Bone marrow (tissue), 2 donors: ENCODE data around the gene FARS2.

Experiments
- DNase-seq, 2 donors: peaks; one replicate each; lab custom pipeline; 2025; lab: John Stamatoyannopoulos, UW

Gene FARS2

DNA sequence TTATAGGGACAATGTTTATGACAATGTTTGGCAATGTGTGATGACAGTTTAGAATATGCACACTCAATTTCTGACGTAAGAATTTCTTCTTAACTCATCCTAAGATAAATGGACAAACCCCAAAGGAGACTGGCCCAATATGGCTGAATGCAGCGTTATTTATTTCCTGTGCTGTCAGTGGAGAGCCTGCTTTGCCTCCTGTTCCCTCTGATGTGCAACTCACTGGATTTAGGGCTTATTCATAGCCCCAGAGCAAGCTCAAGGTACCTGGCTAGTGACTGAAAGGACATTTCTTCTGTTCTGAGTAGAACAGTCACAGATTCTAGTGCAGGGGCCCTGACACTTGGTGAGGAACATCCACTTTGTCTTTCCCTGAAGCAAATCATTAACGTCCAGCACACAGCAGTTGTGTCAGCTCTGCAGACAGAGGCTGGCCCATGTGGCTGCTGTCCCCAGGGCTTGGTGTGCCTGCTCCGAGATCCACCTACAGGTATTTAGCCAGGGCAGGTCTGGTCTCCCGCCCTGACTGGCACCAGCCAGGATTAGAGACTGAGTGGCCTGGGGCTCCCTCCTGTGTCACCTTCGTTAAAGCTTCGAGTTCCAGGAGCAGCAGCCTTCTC is 64.8 kb downstream of the FARS2 start:
- DNase-seq: no peak

DNA sequence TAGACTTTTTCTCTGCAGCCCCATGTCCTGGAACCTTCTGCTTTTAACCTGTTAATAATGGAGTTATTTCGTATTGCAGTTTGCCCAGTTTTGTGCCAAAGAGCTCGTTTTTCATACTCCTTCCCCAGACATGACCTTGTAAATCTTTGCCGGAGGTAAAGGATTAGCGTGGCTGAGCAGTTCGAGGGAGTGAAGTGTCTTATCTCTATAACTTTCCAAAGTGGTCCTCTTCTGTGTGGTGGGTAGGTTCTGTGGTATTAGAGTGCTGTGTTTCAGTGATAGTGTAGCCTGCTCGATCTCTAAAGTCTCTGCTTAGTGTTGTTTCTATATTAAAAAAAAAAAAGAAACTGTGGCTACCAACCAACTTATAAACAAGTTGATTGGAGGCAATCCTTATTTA is 67.5 kb downstream of the FARS2 start:
- DNase-seq: no peak

DNA sequence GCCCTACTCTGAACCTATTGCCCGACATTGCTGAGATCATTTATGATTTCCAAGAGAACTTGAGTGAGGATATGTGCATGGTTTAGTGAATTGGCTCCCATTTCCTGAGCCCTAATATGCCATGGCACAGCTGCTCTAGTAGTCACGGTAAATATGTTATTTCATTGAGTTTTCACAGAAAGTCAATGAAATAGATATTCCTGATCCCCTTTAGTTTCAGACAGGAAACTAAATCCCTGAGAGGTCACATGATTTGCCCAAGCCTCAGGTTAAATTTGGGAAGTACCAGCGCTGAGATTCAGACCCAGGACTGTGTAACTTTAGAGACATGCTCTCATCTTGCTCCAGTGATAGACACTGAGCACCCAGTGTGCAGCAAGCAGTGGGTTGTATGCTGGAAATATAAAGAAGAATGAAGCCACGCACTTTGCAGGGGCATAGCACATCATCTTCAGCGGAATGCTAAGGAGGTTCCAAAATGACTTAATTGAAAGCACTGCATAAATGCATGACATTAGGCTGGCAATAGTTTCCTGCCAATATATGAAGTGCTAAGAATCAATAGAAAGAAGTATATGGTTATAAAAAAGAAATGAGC is 70.6 kb downstream of the FARS2 start:
- DNase-seq: no peak

DNA sequence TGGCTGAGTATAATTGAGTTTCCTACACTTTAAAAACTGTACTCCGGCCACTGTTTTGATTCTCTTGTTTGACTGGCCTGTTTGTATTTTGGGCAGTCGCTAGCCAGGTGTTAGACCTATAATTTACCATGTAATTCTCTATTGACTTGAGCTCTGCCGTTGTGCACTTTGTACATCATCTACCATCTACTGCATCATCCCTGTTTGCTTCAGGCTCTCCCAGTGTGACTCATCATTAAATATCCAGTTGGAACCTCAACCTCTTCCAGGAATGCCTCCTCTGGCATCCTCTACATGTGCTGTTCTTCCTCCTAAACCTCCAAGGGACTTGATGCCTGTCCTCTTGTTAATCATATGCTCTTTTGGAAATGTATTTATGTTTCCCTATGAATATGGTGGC is 72.3 kb downstream of the FARS2 start:
- DNase-seq: no peak

DNA sequence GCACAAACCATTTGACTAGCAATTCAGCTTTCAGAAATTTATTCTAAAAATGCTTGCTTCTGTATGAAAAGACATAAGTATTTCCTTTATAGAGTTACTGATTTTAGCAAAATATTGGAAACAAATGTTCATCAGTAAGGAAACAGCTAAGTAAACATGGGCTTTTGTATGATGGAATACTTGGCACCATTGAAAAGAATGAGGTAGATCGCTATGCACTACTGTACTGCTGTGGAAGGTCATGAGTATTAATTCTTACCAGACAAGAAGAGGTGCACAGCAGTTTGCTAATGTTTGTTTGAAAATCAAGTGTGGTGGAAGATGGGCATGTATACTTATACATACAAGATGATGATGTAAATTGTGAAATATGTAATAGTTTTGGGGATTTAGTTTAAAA is 73.0 kb downstream of the FARS2 start:
- no peak for DNase-seq

DNA sequence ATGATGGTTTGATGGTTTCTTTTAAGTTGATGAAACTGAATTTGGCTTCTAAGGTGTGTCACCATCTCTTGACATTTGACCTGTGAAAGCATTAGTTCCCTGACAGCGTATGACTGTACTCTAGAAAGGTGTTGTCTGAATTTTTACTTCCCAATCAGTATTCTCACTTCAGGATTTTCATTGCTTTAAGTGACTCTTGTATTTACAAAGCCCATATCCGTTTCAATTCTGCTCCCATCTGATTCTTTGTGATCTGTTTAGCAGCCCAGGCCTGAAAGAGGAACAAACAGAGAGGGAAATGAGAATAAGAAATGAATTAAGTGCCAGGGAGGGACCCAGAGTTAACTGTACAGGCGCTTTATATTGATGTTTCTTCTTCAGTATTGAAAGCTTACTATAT is 73.7 kb downstream of the FARS2 start:
- DNase-seq: no peak

DNA sequence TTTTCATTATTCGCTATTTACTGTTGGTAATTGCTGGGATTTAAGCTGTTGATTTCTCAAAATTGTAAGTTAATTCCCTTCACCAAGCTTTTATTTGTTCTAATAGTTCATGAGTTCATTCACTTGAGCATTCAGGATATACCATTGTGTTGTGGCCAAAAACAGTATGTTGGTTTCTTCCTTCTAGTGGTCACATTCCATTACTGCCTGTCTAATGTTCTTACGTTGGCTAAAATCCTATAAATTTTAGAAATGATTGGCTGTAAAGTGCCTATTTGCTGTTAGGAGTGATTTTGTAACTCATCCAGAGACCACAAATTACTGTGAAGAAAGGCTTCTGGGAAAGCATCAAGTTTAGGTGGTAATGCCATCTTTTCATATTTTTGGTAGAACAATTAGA is 76.3 kb downstream of the FARS2 start:
- DNase-seq: no peak

DNA sequence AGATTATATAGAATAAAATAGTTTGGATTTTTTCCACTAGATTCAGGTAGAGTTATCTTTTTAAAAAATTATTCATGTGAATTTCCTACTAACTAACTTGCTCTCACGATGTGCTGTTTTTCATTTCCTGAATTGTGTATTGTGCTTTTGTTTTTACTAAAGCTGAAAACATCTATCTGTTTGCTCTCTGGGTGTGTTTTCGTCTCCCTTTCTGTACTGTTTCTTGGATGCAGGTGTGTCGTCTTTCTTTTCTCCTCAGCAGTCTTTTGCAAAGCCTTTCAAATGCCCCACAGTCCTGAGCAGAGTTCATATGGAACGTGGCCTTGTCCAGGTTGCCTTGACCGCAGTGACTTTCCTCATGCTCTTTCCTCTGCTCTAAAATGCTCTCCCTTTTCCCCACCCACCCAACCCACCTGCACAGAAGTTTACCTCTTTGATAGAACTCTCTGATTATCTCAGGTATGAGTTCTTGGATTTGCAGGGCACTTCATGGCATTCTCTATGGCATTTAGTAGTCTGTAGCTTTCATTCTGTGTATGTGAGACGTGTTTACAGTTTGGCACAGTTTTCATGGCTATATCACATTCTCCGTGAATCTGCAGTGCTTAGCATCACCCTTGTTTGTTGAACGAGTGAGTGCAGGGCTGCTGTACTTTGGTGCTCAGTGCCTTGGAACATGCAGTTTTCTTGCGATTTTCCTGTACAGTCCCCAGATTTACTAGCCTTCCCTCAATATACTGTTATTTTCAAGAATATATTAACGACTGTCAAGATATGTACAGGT is 77.1 kb downstream of the FARS2 start:
- no peak for DNase-seq

DNA sequence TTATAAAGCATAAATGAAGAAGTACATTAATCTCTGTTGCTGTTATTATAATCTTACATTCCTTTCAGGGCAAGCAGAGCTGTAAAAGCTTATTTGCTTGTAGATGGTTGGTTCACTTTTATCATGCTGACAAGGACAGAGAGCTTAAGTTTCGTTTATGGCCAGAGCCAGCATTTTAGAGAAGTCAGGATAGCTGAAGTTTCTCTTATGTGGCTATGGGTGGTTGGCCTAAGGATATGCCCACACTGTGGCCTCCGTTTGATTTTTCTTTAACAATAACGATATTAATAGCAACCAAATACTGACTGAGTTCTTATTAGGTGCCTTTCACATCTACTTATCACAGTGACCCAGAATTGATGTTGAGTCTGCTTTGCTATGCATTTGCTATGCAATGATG is 78.5 kb downstream of the FARS2 start:
- no peak for DNase-seq

DNA sequence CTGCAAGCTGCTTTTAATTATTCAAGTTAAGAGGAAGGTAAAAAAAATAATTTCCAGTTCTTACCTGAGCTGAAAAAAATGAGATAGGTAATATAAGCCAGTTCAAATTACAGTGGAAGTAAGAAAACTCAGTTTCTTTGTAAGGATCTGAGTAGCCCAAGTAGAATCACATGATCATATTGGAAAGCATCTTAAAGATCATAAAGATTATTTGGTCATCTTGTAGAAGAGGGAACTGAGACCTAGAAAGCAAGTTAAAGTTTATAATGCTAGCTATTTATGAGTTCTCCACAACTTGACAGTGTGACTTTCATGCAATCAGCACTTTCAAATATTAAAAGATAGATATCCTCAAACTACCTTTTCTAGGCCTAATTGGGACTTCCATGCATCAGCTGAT is 80.5 kb downstream of the FARS2 start:
- DNase-seq: no peak

DNA sequence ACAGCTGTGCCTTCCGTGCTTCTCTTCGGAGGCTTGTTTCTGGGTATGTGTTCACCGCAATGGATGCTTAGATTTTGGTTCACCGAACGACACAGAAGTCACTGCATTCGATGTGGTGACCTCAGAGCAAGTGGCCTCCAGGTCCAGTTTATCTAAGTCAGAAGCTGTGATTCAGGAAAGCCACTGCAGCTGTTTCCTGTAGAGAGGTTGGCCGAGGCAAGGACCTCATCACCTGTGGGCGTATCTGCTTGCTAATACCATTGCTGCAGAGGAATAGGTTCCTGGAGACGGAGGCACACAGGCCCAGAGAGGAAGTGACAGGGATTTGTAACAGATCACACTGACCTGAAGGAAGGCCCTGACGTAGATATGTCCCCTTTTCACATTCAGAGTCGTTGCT is 82.7 kb downstream of the FARS2 start:
- DNase-seq: no peak

DNA sequence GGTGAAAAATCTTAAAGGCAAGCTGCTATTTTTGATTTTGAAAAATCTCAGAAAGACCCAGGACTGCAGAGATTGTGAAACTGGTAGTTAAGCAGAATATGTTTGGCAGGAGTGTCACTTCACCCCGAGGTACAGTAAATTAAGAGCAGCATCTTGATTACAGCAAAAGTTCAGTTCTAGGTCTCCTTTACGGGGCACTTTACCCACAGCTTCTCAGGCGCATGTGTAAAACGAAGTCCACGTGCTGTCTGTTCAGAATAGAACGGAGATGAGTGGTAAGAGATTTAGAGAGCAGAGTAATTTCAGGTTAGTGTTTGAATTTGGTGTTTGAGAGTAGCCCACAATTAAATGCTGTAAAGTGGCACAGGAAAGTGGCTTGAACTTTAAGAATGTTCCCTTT is 84.0 kb downstream of the FARS2 start:
- no peak for DNase-seq

DNA sequence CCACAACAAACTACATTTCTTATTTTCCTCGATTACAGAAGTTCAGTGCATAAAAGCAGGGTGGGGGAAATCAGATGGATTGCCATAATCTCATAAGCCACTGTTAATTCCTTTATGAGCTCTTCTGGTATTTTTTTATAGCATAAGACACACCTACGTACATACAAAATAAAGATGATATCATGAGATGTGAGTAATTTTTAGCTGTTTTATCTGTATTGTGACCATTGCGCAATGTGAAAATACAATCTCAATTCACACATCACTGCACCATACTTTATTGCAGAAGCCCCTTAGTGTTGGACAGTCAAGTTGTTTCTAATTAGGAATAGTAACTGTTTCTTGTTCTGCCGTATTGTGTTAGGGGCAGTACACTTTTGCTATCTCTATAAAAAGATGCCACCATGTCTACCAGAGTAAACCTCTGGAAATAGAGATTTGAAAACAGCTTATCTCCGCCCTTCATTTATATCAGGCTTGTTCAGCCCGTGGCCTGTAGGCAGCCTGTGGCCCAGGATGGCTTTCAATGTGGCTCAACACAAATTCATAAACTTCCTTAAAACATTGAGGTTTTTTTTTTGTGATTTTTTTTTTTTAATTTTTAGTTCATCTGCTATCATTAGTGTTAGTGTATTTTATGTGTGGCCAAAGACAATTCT is 90.4 kb downstream of the FARS2 start:
- no peak for DNase-seq

DNA sequence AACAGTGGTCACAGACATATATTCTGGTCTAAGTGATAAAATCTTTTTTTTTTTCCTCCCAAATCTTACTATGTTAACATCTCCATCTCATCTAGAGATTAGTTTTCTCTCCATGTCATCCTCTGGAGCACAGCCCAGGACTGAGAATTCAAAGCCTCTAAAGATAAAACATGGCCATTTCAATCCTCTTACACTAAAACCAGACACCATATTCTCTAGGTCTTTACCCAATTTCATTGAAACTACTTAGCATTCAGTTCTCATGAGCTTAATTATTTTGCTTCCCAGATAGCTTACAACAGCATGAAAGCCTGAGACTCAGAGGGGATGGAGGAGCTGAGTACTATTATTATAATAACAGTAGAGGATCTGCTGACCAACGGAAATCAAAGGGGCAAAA is 92.7 kb downstream of the FARS2 start:
- no peak for DNase-seq

DNA sequence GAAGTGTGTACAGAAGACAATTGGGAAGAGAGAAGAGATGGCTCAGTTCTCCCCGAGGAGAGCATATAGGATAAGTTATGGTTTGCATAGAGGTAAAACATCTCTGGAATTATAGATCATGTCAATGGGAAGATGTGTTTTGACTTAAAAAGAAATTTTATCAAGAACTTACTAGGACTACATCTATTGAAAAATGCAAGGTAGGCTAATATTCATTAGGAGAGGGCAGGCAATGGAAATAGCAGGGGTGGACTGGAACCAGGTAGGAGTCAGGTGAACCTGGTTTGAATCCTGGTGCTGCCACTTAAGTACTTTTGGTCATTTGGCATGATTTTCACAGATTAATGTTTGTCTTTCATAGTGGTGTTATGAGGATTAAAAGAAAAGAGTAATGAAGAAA is 96.2 kb downstream of the FARS2 start:
- no peak for DNase-seq

DNA sequence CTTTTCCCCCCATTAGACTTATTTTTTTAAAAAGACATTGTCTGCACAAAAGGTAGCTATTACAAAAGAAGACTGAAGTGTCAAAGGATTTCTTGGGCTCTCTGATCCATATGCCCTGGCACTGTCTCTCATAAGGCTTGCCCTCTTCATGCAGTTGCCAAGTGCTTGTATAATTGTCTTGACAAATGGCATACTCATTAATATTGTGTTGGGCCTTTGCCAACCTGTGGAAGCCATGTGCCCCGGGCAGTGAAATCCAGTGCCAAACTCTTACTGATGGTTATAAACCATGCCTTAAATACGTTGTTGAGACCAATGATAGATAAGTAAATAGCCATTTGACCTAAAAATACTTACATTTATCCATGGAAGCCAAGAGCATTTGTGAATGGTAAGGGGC is 98.1 kb downstream of the FARS2 start:
- DNase-seq: no peak

DNA sequence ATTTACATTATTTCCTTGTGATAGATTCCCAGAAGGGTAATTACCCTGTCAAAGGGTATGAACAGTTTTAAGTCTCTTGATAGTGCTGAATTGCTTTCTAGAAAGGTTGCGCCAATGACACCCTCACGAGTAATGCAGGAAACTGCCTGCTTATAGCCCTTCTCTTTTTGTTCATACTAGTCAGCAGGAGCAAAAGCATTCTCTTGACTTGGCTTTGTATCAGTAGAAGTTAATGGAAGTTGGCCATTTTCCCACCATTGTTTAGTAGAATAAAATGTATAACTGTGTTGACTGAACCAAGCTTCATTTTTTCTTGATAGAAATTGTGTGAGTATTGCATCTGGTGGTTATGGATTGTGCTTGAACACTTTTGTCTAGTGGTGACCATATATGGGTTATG is 100.1 kb downstream of the FARS2 start:
- no peak for DNase-seq

DNA sequence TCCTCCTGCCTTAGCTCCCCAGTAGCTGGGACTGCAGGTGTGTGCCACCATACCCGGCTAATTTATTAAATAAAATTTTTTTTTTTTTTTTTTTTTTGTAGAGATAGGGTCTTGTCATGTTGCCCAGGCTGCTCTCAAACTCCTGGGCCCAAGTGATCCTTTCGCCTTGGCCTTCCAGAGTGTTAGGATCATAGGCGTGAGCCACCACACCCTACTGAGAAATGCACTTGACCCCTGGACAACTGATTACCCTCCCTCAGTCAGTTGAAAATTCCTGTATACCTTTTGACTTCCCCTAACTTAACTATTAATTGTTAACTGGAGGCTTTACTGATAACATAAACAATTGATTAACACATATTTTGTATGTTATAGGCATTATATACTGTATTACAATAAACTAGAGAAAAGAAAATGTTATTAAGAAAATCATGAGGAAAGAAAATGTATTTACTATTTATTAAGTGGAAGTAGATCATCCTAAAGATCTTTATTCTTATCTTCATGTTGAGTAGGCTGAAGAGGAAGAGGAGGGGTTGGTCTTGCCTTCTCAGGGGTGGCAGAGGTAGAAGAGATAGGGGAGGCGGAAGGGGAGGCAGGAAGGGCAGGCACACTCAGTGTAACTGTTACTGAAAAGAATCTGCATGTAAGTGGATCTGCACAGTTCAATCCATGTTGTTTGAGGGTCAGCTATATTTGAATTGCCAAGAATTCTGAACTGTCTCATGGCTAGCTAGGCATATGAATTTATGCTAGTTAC is 104.3 kb downstream of the FARS2 start:
- no peak for DNase-seq

DNA sequence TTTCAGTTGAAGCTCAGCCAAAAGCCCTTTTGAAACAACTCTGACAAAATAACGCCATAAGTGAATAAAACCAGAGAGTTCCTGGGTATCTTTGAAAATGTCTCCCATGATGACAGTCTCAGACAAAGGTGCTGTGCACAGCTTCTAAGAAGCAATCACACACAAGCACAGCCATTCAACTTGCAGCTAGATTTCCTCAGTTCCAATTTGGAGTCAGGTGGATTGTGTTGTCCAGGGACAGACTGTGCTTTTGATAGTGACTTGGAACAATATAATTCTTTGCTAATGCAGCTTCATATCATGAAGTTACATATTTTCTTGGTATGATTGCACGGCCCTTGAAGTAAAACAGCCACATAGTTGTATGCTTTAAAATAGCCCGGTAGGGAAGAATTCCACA is 105.6 kb downstream of the FARS2 start:
- no peak for DNase-seq

DNA sequence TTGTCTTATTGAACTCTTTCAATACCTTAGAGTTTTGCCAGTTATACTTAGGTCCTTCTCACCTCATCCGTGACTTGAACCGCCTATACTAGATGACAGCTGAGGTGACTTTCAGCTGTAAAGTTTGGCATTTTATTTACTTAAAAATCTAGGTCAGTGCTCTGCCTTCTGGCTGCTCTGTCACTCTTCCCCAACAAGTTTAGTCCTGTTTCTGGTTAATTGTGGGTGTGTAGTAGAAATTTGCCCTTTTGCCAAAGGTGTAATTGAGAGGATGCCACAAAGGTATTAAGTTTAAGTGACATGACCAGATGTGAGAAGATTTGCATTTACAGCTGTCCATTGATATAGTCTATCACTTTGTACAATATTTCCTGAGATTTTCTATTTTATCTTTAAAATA is 106.2 kb downstream of the FARS2 start:
- DNase-seq: no peak

DNA sequence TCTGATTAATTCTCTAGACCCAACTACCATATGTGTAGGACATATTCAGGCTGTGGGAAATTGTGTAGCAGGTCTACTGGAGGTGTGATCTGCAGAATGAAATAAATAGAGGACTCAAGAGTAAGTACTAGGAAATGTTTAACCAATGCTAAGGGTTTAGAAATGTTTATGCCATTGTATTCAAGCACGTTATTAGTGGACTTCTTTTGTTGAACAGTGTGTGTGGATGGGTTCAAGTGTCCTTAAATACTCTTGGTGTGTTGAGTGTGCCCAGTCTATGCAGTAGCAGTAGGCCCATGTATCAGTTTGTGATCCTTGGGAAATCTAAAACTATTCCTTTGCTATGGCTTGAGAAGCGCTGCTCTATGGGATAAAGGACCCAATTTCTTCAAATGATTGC is 112.1 kb downstream of the FARS2 start:
- DNase-seq: no peak

DNA sequence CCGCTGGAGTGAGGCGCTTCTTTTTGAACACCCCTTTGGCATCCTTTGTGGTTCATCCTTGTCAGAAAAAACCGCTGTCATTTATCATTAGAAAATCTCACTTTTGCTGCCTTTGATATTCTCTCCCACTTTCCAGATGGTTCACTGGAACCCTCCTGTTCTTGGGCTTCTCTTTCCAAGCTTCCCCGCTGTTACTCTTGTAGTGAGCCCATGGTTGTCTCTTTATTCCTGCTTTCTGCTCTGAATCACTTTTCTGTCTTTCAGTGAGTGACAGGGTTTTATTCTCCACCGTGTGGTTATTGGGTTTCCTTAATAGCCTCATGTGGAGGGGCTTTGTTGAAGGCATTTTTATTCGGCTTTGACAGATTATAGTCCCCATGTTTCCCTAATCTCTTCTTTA is 117.0 kb downstream of the FARS2 start:
- no peak for DNase-seq
